ENCODE results near the gene DPYSL5.

Gene DPYSL5

DNA sequence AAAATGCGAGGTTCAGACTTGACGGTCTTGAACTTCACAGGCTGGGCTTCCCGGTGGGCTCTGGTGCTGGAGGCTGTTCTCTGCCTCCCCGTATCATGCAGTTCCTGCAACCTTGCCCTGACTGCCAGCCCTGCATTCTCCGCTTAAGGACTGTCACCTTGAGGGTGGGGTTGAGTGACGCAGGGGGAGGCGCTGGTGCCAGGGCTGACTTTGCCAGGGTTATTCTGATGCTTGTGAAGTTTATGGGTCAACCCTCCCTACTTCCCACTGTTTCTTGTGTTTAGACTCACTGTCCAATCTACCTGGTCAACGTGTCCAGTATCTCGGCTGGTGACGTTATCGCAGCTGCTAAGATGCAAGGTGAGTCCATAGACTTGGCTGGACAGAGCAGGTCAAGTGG is 85.0 kb downstream of the DPYSL5 start:
- no peak for DNase-seq (ENCODE audit: low read depth)

DNA sequence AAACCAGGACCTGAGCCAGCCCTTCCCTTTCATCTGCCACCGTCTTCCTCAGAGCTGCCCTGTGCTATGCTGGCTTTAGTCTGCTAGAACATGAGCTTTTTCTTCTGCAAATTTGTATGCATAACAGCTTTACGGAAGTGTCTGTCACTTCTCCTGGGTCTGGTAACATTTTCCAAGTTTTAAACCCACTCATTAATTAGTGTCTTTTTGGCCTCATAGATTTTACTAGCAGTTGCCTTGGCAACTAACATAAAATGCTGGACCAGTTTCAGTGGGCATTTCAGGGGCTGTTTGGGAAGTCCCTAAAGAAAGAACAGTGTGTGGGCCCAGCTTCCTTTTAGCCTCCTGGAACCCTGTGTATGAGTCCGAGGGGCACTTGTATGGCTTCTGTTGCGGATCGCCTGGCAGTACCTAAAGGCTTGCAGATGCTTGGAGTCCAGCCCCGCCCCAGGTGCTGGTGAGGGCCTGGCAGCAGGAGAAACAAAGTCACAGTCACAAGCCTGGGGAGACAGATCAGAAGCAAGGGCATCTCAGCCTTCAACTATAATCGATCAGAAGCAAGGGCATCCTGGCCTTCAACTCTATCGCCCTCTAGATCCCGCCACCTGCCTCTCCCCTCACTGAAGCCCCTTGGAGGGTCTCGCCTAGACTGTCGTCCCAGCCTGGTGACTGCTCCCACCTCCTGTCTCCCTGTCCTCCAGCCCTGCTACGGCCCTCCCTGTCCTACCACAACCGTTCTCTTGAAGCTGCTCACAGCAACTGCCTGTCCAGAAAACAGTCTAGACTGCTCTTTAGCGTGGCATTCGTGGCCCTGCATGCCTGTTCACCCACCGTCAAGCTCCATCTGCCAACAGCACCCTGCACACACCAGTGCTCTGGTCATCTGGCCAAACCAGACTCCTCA is 85.8 kb downstream of the DPYSL5 start:
- no peak for DNase-seq (ENCODE audit: low read depth)

DNA sequence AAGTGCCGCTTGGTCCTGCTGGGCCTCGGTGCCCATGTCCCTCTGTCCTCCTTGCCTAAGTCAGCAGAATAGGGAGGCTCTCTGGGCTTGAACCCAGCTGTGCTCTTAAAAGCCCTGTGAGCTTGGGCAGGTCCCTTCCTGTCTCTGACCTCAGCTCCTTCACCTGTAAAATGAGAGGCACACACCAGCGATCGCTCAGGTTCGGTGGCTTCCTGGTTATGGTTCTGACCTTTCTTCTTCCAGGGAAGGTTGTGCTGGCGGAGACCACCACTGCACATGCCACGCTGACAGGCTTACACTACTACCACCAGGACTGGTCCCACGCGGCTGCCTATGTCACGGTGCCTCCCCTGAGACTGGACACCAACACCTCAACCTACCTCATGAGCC is 86.4 kb downstream of the DPYSL5 start:
- no peak for DNase-seq (ENCODE audit: low read depth)

DNA sequence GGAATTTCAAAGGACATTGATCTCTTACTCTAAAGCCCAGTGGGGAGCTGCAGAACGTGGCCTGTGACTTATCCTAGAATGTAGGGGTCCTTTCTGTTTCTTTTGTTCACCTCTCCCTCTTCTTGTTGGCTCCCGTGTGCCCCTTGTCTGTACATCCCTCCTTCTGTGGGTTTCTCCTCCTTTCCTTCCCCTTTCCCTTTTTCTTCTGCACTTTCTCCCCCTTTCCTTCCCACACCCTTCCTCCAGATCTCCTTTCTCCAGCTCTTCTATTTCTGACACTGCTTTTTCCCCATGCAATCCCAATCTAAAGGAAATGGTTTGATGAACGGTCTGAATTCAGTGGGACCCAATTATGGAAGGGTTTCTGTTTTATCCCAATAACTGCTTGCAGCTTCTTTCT is 87.1 kb downstream of the DPYSL5 start:
- no peak for DNase-seq (ENCODE audit: low read depth)

DNA sequence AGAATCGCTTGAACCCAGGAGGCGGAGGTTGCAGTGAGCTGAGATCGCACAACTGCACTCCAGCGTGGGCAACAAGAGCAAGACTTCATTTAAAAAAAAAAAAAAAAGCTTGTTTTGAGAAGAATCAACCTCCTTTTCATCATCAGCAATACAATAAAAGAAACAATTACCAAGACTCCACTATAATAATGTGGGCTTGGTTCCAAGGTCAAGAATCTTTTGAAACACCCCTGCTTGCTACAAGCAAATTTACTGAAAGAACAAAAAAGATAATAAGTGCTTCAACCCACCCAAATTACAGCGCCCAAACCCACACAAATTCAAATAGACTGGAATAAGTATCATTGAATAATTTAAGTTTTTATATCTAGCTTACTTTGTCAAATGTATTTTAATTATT is 88.9 kb downstream of the DPYSL5 start:
- no peak for DNase-seq (ENCODE audit: low read depth)

DNA sequence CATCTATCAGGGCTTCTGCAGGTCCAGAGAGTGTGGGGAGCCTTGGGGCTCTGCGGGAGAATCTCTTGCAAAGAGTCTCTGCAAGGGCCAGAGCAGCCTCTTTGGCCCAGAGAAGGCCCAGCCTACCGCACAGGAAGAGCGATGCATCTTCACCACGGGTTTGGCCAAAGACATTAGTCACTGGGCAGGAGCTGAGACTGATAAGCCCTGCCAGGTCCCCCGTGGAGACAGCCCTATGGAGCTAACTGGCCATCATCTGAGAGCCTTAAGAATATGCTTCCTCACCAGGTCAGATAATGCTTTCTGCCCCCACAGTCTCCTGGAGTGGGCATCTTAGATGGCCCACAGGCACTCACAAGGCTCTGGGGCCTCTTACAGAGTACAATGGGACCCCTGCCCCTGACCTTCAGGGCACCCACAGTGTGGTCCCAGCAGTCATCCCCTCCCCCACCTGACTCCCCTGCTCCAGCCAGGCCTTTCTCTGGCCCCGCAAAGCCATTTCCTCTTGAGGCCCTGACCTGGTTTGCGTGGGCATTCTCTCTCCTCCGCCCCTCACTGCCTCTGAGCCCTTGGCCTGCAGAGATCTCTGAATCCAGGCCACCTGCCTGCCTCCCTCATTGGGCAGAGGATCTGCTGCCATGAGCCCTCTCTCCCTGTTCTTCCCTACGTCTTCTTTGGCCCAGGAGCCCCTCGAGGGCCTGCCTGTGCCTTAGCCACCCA is 90.6 kb downstream of the DPYSL5 start:
- no peak for DNase-seq (ENCODE audit: low read depth)

DNA sequence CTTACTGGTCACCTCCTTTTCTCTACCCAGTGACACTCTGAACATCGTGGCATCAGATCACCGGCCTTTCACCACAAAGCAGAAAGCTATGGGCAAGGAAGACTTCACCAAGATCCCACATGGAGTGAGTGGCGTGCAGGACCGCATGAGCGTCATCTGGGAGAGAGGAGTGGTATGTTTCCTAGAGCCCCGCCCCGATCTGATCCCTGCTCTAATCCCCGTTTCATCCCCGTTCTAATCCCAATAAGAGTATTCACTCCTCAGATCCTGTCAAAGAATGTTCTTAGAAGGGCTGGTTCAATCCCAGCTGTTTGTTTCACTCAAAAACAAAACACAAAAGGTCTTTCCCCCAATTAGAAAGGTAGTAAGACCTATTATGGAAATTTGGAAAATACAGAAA is 92.1 kb downstream of the DPYSL5 start:
- DNase-seq (ENCODE audit: low read depth): no peak

DNA sequence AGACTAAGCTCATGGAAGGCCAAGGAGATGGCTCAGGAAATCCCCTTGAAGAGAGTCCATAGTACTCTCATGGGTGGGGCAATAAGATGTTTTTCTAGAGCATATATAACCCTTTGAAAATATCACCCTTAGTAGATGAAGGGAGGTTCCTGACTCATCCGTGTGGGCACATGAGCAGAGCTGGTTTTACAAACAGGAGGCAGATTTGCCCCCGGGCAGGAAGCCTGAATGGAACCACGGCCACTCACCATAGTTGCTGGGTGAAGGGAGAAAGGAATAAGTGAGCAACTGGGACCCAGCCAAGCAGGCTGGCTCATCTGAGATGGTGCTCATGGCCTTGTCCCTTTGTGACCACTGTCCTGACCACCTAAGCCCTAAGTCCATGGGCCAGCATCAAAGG is 93.6 kb downstream of the DPYSL5 start:
- no peak for DNase-seq (ENCODE audit: low read depth)

DNA sequence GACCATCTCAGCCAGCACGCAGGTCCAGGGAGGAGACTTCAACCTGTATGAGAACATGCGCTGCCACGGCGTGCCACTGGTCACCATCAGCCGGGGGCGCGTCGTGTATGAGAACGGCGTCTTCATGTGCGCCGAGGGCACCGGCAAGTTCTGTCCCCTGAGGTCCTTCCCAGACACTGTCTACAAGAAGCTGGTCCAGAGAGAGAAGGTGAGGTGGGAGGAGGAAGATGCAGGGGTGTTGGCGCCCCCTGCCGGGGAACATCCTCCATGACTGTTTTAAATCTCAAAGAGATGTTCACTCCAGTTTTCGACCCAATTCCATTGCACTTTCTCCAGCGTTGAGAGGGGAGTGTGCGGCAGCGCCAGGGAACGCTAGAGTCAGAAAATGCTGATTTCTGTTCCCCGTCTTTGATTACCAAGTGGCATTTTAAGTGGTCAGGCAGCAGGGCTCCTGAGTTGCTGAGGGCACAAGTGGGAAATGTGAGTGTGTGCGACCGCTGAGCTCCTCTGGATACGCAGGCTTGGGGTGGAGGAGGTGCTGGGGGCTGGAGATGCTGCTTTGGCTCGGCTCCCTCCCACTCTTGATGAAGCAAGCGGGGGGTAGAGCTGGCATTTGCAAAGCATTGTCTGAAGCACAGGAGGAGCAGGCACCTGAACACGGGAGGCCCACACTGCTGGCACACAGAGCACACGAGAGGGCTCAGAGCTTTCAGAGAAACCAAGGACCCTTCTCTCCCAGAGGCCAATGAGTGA is 94.8 kb downstream of the DPYSL5 start:
- peak; percentile 38 for DNase-seq (ENCODE audit: low read depth)

DNA sequence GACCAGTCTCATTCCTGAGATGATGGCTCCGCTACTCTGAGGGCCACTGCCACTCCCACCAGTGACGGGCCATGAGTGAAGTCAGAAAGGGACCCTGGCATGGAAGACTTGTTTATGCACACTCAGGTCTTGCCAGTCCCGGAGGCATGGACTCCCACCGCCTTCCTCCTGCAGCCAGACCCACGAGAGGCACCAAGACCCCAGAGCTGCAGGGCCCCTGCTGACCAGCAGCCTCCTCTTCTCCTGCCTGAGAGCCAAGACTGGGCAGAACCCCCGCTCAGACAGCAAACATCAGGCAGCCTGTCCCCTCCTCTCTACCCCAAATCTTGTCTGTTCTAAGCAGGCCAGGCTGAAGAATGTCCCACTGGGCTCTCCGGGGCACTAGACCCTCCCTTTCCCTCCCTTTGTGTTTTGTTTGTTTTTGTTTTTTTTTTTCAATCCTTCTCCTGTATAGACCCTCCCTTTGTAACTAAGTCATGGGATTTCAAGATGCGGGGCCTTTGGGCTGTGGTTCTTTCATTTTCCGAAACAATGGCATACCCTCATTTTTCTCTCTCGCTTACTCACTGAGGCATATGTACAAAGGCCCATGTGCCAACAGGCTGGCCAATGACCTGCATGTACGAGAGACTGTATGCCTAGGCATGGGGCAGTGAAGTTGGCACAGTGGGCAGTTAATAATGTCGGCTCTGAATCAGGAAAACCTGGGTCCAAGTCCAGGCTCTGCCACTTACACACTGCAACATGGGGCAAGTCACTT is 98.2 kb downstream of the DPYSL5 start:
- DNase-seq (ENCODE audit: low read depth): no peak

DNA sequence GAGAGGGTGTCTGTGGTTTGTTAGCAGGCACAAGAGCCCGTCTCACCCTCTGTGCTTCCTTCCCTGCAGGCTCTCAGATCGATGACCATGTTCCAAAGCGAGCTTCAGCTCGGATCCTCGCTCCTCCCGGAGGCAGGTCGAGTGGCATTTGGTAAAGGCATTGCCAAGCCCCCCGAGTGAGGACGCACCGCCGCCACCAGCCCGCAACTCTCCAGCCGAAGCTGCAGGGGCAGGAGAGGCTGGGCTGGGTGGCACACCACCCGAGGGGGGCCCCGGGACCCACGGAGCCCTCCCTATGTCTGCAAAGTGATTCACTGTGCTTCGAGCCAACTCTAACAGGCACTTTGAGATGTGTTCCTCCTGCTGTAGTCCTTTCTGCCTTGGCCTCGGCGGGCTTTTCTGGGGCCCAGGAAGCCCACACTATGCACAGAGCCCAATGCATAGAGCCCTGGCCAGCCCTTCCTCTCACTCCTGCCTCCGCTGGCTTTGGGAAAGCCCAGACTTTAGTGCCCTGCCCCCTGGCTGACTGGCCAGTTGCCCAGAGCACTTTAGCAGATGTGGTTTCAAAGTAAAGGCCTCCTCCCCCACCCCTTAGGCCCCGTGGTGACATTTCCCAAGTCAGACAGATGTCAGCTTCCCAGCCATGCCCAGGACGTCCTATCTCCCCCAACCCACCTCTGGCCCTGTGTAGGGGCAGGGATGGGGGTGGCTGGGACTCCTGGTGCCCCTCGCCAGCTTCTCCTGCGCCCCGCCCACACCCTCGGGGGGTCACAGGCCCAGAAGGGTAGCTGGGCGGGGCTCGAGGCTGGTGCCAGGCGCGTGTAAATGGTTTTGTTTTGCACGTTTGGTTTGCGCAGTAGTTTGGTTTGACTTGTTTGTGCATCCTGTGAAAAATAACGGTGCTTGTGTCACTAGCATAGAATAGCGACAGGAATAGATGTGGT is 99.2 kb downstream of the DPYSL5 start:
- DNase-seq (ENCODE audit: low read depth): no peak

DNA sequence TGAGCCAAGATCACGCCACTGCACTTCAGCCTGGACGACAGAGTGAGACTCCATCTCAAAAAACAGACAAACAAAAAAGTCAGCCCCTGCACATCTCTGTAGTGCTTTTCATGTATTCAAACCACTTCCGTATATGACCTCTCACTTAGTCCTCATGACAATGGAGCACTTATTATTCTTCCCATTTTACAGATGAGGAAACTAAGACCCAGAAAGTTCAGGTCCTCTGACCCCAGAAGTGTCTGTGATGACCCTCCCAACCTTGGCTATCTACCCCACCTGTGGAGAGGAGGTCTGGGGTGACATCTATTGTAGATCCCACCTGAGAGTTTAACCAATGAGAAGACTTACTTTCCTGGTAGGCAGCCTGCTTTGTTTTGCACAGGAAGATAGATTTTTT is 100.9 kb downstream of the DPYSL5 start:
- DNase-seq (ENCODE audit: low read depth): no peak

DNA sequence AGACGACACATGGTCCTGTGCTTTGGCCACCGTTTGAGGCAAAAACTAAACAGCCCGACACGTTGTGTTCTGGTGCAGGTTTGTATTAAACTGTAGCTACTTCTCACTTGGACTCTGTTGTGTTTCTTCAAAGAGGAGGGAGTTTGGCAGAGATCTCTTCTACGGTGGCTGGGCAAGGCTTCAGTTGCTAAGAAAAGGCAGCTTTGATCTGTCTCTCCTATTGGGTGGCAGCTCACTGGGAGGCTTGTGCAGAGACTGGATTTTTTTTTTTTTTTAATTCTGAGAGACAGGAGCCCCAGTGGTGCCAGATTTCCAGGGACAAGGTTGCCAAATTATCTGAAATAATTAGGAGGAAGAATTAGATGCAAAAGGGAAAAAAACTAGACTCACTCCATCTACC is 102.3 kb downstream of the DPYSL5 start:
- no peak for DNase-seq (ENCODE audit: low read depth)

DNA sequence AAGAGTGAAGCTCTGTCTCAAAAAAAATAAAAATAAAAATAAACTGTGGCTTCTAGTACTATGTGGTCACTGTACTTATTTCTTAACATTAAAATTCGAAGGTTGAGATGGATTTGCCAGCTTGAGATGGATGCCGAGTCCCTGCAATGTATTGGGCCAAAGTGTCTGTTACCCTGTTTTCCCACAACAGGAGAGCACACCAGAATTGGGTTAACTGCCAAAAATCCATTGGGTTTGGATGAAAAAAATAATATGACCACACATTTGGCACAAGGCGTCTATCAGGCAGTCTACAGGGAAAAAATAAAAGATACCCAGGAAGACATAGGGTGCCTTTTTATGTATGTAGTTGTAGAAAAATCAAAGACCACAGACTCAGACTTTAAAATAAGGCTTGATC is 103.3 kb downstream of the DPYSL5 start:
- no peak for DNase-seq (ENCODE audit: low read depth)

DNA sequence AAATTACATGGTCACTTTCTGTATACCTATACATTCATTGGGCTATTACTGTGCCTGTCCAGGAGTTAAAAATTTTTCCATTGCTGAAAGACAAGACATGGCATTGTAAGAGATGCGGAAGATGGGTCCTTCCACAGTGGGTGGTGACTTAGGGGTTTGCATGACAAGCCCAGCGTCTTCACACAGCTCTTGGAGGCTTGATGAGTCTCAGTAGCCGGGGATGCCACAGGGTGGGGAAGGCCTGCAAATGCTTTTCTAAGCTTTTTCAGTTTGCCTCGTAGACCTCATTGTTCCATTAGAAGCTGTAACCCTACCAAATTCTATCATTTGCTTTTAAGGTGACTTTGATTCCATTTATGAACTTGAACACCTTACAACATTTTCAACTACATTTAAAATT is 104.4 kb downstream of the DPYSL5 start:
- no peak for DNase-seq (ENCODE audit: low read depth)

DNA sequence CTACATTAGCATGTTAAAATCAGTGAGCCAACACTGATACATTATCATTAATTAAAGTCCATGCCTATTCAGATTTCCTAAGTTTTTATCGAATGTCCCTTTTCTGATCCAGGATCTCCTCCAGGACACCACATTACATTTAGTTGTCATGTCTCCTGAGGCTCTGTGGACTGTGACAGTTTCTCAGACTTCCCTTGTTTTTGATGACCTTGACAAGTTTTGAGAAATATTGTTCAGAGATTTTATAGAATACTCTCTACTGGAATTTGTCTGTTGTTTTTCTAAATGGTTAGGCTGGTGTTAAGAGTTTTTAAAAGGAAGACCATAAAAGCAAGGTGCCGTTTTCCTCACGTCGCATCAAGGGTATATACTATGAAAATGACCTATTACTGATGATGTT is 106.2 kb downstream of the DPYSL5 start:
- no peak for DNase-seq (ENCODE audit: low read depth)

DNA sequence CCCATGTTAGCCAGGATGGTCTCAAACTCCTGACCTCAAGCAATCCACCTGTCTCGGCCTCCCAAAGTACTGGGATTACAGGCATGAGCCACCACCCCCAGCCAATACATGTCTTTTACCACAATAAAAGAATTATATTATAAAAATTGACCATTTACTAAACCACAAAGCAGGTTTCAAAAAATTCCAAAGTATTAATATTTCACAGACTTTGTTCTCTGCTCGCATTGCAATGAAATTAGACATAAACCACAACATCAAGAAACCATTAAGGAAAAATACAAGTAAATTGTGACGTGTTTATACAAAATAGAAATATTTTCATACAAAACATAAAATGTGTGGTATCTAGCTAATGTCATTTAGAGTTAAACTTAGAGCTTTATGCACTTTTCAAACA is 109.1 kb downstream of the DPYSL5 start:
- no peak for DNase-seq (ENCODE audit: low read depth)

DNA sequence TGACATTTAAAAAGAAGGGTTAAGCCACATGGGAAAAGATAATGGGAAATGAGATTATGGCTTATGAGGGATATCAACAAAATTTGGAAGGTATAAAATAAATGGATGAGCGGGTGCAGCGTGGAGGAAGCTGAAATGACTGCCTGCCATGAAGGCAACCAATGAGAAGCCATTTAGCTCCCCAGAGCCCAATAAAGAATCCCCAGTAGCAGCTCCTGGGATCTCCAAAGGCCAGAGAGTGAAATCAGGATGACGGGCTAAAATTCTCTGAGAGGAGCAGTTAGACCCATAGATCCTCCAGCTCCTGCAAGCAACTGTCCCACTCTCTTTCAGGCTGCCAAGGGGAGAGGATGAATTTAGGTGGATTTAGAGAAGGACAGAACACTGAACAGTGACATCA is 109.6 kb downstream of the DPYSL5 start:
- DNase-seq (ENCODE audit: low read depth): no peak

DNA sequence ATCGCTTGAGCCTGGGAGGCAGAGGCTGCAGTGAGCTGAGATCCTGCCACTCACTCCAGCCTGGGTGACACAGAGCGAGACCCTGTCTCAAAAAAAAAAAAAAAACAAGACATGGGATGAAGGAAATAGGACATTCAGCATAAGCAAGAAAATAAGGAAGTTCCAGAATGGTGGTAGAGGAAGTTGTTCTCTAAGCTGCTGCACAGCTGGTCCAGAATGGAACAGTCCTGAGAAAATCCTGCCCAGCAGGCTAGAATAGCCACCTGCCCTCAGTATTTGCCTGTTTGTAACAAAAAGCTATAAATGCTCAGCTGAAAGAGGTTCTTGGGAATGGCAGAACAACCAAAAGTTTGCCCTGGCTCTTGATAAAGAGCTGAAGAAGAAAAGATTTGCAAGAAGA is 111.4 kb downstream of the DPYSL5 start:
- DNase-seq (ENCODE audit: low read depth): no peak

DNA sequence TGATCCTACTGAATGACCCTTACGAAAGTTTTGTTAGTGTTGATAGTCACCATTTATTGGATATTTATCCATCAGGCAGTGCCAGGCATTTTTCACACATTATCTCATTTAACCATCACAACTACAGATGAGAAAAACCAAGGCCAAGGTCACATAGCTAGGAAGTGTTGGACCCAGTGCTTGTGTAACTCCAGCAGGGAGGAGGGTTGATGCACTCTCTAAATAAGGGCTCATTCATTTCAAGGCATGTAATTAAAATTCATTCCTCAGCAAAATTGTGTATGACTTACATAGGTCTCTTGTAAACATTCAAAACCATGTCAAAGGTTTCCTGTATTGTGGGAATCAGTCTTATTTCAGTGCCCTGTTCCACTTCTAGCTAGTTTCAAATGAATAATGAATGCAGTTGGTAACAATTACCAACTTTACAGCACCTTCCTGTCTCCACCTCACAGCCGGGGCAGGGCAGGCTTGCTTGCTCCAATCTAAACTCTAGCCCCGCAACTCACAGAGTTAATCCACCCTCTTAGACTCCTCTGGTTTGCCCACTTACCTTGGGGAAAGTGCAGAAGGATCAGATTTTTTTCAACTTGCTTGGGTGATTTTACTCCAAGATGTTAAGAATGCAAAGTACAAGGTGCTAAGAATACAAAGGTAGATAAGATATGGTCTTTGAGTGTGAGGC is 116.7 kb downstream of the DPYSL5 start:
- DNase-seq (ENCODE audit: low read depth): no peak

Measured in fibroblast of the conjunctiva (primary cell).